22Rv1 (cell line): Measurements from ENCODE around the gene ITPR1.

ENCODE experiments used
- CTCF ChIP-seq: fragments of 450-650 bp; IDR thresholded peaks from 2 replicates; pipeline ENCODE4 v1.5.1; 2017; ENCODE audit warnings: mild to moderate bottlenecking
- ZFX ChIP-seq: fragments of 450-650 bp; IDR thresholded peaks from 2 replicates; pipeline ENCODE4 v1.6.1; 2017; ENCODE audit warnings: antibody characterized with exemption, borderline replicate concordance

DNA sequence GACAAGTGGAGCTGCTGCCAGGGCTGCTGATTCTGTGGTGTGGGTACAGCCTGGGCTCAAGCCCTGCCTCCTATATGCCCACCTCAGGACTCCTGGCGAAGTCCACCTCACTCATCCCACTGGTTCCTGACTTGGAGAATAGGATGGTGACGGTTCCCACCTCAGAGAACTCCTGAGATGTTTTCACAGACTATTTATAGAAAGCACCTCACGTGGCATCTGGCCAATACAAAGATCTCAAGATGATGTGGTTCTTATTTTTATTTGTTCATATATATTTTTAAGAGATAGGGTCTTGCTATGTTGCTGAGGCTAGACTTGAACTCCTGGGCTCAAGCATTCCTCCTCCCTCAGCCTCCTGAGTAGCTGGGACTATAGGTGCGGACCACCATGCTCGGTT is 249.2 kb downstream of the ITPR1 start:
- no peak for TF ChIP-seq CTCF
- no peak for TF ChIP-seq ZFX
